22Rv1 (cell line): ENCODE measurements around the gene TNIP2.

ENCODE experiments used
- CTCF ChIP-seq: fragments of 450-650 bp; IDR thresholded peaks from 2 replicates; pipeline ENCODE4 v1.5.1; 2017; ENCODE audit warnings: mild to moderate bottlenecking
- ZFX ChIP-seq: fragments of 450-650 bp; IDR thresholded peaks from 2 replicates; pipeline ENCODE4 v1.6.1; 2017; ENCODE audit warnings: antibody characterized with exemption, borderline replicate concordance

- TF ChIP-seq CTCF: no peak
- no peak for TF ChIP-seq ZFX
These were observed 34.1 kb downstream of the TNIP2 start for GRCh38 chr4:2722033-2722432.
